ENCODE measurements around the gene EIF3A.

- TF ChIP-seq POLR3G (IDR thresholded peaks at IDR 0.05; ENCODE audit: extremely low read depth, insufficient read length, insufficient replicate concordance) (no peak), ZNF3 (CRISPR knock-in tag; IDR thresholded peaks at IDR 0.05) (no peak), ZNF354B (CRISPR knock-in tag; IDR thresholded peaks at IDR 0.05) (no peak), U2AF2 (optimal IDR thresholded peaks at IDR 0.05; ENCODE audit: low read depth, low read length) (no peak), PRMT5 (CRISPR knock-in tag; IDR thresholded peaks at IDR 0.05) (no peak), USF1 (CRISPR knock-in tag; IDR thresholded peaks at IDR 0.05) (no peak), HDAC6 (IDR thresholded peaks at IDR 0.05; ENCODE audit: low read depth, low read length) (no peak), MXI1 (IDR thresholded peaks at IDR 0.05; ENCODE audit: low read depth, low read length) (no peak), GATAD2B (IDR thresholded peaks at IDR 0.05; ENCODE audit: borderline replicate concordance) (no peak), DNMT1 (IDR thresholded peaks at IDR 0.05) (no peak)
- TF ChIP-seq, protein P1, sequence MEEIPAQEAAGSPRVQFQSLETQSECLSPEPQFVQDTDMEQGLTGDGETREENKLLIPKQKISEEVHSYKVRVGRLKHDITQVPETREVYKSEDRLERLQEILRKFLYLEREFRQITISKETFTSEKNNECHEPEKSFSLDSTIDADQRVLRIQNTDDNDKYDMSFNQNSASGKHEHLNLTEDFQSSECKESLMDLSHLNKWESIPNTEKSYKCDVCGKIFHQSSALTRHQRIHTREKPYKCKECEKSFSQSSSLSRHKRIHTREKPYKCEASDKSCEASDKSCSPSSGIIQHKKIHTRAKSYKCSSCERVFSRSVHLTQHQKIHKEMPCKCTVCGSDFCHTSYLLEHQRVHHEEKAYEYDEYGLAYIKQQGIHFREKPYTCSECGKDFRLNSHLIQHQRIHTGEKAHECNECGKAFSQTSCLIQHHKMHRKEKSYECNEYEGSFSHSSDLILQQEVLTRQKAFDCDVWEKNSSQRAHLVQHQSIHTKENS (CRISPR knock-in tag; IDR thresholded peaks at IDR 0.05): no peak
- TF ChIP-seq, protein P2, sequence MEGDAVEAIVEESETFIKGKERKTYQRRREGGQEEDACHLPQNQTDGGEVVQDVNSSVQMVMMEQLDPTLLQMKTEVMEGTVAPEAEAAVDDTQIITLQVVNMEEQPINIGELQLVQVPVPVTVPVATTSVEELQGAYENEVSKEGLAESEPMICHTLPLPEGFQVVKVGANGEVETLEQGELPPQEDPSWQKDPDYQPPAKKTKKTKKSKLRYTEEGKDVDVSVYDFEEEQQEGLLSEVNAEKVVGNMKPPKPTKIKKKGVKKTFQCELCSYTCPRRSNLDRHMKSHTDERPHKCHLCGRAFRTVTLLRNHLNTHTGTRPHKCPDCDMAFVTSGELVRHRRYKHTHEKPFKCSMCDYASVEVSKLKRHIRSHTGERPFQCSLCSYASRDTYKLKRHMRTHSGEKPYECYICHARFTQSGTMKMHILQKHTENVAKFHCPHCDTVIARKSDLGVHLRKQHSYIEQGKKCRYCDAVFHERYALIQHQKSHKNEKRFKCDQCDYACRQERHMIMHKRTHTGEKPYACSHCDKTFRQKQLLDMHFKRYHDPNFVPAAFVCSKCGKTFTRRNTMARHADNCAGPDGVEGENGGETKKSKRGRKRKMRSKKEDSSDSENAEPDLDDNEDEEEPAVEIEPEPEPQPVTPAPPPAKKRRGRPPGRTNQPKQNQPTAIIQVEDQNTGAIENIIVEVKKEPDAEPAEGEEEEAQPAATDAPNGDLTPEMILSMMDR (IDR thresholded peaks at IDR 0.05 in 2 of 3, conservative IDR thresholded peaks at IDR 0.05 in 1 of 3; ENCODE audit: insufficient read depth in 2 of 3, low read depth in 1 of 3, low read length in 3 of 3): no peak
Observed at GRCh38 chr10:119025336-119025735, 55.3 kb downstream of the EIF3A start.

All from K562 (cell line).